ENCODE results near the gene CD6. TPM values are rescaled to one million over a fixed set of nuclear protein-coding genes. Genes with fewer than 3 reads are reported as not detected.

Gene CD6, protein sequence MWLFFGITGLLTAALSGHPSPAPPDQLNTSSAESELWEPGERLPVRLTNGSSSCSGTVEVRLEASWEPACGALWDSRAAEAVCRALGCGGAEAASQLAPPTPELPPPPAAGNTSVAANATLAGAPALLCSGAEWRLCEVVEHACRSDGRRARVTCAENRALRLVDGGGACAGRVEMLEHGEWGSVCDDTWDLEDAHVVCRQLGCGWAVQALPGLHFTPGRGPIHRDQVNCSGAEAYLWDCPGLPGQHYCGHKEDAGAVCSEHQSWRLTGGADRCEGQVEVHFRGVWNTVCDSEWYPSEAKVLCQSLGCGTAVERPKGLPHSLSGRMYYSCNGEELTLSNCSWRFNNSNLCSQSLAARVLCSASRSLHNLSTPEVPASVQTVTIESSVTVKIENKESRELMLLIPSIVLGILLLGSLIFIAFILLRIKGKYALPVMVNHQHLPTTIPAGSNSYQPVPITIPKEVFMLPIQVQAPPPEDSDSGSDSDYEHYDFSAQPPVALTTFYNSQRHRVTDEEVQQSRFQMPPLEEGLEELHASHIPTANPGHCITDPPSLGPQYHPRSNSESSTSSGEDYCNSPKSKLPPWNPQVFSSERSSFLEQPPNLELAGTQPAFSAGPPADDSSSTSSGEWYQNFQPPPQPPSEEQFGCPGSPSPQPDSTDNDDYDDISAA
- polyA plus RNA-seq (2013, experiment 1 of 2; ENCODE audit: insufficient read length): 0.06 TPM
- polyA plus RNA-seq (2013, experiment 2 of 2; ENCODE audit: insufficient read length): 0.17 TPM

- no peak for DNase-seq
Observed at GRCh38 chr11:60971520-60971919, at the start of gene CD6. Gene CD6 (plus strand): TSS chr11:60971680. CDS start chr11:60971866, 186 bp downstream.

GRCh38 chr11:60921777-60922335 lies 49.6 kb upstream of the CD6 start:
- DNase-seq: no peak

DNA sequence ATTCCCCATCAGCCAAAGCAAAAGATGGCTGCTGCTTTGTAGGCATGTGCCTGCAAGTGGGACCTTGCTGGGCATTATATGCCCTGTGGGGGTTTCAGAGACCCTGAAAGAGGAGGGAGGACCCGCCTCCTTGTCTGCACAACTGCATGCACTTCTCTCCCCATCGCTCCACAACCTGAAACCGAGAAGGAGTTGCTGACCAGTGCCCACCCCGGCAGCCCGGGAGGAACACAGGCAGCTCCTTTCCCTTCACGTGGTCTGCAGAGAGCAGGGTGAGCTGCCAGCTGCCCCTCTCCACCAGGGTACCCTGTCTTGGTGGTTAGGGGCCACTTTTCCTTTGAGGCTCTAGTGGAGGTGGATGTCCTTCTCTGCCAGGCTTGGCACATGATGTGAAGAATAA lies 48.6 kb upstream of the CD6 start:
- no peak for DNase-seq

GRCh38 chr11:60923326-60923725 lies 48.2 kb upstream of the CD6 start:
- no peak for DNase-seq

- no peak for DNase-seq
Observed at GRCh38 chr11:60923800-60924109, 47.7 kb upstream of the CD6 start.

DNA sequence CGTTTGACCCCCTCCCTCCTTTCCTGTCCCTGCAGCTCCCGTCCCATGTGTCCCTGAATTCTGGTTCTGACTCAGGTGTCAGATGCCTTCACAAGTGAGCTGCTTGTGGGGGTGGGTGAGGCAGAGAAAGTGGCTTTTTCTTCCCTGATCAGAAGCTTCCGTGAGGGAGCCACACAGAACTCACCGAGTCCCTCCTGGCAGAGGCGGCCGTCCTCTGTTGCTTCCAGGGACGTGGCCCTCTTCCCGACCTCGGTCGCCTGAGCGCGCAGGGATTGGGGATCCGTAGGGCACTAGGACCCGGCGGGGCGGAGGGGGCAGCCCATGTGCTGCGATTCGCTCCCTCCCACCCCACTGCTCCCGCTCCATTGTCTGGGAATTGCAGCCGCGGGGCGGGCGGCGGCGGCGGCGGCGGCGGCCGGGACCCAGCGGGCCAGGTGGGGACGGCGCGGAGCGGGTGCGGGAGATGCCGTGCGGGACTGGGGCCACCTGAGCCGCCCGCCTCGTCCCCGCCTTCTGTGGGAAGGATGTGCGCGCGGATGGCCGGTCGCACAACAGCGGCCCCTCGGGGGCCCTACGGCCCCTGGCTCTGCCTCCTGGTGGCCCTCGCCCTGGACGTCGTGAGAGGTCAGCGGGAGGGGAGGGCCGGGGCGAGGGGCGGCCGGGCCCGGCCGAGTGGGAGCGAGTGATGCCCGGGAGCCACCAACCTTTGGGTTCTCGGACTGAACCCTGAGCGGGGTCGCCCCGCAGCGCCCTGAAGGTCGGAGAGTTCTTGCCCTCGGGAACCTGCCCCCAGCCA lies 47.2 kb upstream of the CD6 start, which contains the start of gene TMEM132A:
TMEM132A (plus strand) TSS at position 351 of the 796 bp plus-strand sequence; CDS start at position 525, 174 bp downstream.
- peak; percentile 80 for DNase-seq

- no peak for DNase-seq
Observed at GRCh38 chr11:60924906-60925853, 46.3 kb upstream of the CD6 start.

DNA sequence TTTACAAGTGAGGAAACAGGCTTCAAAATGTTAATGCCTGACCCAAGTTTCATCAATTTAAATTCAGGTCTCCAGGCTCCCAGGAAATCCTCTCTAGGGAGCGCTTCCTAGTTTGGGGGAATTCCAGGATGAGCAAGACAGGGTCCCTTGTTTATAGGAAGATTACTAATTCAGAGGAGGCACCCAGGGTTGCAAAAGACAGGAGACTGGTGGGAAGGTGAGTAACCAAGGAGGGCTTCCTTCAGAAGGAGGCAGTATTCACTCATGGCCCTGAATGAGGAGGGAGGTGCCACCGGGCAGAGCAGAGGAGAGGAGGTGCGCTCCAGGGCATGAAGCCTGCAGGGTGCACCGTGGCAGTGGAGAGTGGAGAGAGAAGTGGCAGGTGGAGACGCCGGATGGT lies 45.6 kb upstream of the CD6 start:
- DNase-seq: peak; percentile 56

GRCh38 chr11:60926500-60926899 lies 45.0 kb upstream of the CD6 start:
- DNase-seq: no peak

GRCh38 chr11:60927061-60927592 lies 44.4 kb upstream of the CD6 start:
- no peak for DNase-seq

DNA sequence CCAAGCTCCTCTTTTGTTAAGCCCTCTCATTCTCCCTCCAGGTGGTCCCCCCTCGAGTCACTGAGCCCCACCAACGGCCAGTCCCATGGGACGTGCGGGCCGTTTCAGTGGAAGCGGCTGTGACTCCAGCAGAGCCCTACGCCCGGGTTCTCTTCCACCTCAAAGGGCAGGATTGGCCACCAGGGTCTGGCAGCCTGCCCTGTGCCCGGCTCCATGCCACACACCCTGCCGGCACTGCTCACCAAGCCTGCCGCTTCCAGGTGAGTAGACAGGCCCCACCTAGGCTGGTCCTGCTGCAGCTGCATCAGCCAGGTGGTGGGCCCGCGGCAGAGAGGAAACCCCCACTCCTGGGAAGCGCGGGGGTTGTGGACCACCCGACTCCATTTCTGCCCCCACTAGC lies 43.9 kb upstream of the CD6 start:
- no peak for DNase-seq

- DNase-seq: no peak
Observed at GRCh38 chr11:60928563-60929001, 42.9 kb upstream of the CD6 start.

- DNase-seq: no peak
Observed at GRCh38 chr11:60929764-60930163, 41.7 kb upstream of the CD6 start.

DNA sequence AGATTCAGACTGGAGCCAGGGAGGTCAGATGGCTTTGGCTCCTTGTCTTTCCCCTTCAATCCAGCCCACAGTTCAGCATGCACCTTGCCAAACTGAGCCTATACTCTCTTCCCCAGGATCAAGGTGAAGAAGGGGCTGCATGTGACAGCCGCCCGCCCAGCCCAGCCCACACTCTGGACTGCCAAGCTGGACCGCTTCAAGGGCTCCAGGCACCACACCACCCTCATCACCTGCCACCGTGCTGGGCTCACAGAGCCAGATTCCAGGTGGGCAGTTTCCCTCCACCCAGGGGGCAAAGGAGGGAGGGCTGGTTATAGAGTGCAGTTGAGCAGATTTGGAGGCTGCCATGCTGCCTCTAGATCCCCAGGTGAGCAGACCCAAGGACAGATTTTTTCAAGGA lies 41.1 kb upstream of the CD6 start:
- DNase-seq: no peak

GRCh38 chr11:60931917-60932316 lies 39.6 kb upstream of the CD6 start:
- DNase-seq: no peak

GRCh38 chr11:60932605-60933356 lies 38.7 kb upstream of the CD6 start:
- no peak for DNase-seq

GRCh38 chr11:60933416-60934123 lies 37.9 kb upstream of the CD6 start:
- no peak for DNase-seq

DNA sequence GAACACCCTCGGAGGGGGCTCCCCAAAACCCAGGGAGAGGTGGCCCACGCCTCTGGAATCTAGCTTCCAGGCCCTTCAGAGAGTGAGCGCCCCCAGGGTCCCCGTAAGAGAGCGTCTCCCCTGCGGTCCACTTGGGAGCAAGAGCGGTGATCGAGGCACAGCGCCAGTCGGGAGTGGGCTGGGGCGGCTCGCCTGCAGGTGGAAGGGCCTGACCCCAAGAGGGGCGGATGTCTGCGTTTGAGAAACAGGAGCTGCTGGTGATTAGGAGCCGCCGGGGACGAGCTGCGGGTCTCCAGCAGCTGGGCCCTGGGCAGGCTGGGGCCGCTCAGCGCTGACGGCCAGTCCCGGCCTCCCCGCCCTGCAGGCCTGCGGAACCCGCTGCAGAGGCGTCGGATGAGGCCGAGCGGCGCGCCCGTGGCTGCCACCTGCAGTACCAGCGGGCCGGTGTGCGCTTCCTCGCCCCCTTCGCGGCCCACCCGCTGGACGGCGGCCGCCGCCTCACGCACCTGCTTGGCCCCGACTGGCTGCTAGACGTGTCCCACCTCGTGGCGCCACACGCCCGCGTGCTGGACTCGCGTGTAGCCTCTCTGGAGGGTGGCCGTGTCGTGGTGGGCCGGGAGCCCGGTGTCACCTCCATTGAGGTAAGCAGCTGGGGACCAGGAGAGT lies 37.2 kb upstream of the CD6 start:
- no peak for DNase-seq
